GM21360 (cell line): Measurements from ENCODE around the gene MED8.
"Not testable (repeated sequence)": the region's sequence is repeated elsewhere in the genome, so short reads cannot be mapped to it uniquely, and the experiment has no call there.

ENCODE experiments used
- ATAC-seq: cut with Tn5 transposase; IDR thresholded peaks from one replicate; pipeline ENCODE4 v1.9.1; 2021; ENCODE audit warnings: mild to moderate bottlenecking, moderate library complexity; ENCODE audit not compliant: unreplicated experiment

Gene MED8

GRCh38 chr1:43422995-43423671, 33.5 kb upstream of the MED8 start:
- ATAC-seq, result no peak

- no peak for ATAC-seq
Observed at GRCh38 chr1:43421976-43422750, 32.6 kb upstream of the MED8 start.

- no peak for ATAC-seq
Observed at GRCh38 chr1:43421396-43421795, 31.8 kb upstream of the MED8 start.

DNA sequence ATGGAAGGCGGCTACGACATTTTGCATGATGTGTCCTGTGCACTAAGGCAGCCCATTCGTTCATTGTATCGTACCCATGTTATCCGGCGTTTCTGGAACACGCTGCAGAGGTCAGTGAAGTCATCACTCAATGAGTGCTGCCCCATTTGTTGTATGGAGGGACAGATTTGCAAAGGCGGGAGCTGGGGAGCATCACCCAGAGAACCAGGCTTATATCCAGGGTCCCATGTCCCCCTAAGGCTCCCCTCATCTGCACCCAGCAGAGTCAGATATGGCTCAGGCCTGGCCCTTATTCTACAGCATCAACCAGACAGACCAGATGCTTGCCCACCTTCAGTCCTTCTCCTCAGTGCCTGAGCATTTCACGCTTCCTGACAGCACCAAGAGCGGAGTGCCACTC, 31.3 kb upstream of the MED8 start:
- ATAC-seq, result no peak

DNA sequence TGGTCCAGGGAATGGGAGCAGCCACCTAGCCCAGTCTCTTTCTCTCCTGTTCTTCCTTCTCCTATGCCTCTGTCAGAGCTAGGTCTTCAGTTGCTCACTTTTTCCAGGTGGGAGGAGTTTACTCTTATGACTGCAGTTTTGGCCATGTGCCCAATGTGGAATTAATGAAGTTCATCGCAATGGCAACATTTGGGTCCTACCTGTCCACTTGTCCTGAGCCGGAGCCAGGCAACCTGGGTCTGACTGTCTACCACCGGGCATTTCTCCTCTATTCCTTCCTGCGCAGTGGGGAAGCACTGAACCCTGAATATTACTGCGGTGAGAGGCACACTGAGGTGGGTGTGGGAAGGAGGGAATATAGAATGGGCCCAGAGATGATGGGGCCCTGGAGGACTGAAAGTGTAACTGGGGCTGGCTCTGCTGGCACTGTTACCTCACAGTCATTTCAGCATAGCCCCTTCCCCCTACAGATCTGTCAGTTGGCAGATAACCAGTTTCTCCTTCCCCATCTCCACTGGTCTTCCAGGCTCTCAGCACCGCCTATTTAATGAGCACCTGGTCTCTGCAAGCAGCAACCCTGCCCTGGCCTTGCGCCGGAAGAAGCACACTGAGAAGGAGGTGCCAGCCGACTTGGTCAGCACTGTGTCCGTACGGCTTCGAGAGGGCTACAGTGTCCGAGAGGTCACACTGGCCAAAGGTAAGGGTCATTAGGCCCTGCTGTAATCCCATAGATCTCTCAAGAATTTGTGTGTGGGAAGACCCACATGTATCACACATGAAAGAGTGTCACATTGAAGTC, 30.2 kb upstream of the MED8 start:
- no peak for ATAC-seq

DNA sequence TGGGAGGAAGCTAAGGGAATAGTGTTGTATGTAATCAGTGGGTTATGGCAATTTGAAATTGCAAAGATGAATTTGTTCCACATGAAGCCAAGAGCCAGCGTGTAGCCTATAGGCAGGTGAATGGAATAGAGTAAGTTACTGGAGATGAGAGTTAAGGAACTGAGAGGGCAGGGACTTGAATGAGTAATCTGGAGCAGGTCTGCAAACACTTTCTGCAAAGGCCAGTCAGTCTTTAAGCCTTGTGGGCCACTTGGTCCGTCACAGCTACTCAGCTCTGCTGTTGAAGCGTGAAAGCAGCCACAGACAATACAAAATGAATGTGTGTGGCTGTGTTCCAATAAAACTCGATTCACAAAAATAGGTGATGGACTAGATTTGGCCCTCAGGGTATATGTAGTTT, 29.3 kb upstream of the MED8 start:
- ATAC-seq, result no peak

DNA sequence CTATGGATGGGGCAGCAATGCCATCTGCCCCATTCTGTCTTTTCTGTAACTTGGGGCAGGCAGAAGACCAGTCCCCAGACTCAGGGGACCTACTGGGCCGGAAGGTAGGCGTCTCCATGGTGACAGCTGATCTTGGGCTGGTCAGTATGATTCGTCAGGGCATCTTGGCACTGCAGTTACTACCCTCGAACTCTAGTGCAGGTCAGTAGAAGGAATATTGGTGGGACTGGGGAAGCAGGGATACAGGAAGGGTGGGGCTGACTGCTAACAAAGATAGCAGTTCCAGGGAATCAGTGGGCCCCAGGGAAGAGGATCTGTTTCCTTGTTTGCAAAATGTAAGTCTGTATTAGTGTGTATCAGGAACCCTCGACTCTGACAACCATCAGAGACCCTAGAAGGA, 26.3 kb upstream of the MED8 start:
- ATAC-seq, result no peak

DNA sequence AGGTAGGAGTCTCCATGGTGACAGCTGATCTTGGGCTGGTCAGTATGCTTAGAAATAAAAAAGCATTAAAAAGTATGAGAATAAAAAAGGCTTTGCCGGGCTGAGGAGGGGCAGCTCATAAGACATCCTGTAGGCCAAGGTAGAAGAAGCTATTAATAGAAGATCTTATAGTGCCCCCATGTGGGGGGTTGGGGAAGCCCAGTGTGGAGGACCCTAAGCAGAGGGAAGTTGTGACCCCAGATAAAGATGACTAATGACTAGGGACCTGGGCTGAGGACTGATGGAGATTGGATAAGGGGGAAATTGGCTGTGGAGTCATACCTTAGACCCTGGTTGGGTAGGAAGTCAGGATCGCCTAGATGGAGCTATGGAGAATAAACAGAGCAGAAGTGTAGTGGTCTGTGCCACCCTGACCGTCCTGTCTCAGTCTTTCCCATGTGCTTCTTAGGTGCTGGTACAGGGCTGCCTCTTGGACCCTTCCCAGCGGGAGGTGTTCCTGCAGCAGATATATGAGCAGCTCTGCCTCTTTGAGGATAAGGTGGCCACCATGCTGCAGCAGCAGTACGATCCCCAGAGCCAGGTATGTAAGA, 25.1 kb upstream of the MED8 start:
- ATAC-seq, result no peak

- not testable (repeated sequence) for ATAC-seq
Observed at GRCh38 chr1:43413426-43413825, 23.8 kb upstream of the MED8 start.

DNA sequence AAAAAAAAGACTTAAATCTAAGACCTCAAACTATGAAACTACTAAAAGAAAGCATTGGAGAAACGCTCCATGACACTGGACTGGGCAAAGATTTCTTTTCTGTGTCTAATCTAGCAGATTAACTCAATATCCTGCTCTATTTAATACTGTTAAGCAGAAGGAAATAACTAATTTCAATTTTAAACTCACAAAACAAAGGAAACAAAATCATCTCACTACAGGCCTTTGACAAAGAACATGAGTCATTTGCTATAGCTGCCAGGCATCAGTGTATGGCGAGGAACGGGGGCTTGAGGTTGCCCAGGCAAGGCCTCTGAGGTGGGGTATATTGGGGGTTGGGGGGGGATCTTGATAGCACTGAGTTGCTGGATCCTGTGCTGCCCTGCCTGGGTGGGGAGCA, 21.0 kb upstream of the MED8 start:
- no peak for ATAC-seq

DNA sequence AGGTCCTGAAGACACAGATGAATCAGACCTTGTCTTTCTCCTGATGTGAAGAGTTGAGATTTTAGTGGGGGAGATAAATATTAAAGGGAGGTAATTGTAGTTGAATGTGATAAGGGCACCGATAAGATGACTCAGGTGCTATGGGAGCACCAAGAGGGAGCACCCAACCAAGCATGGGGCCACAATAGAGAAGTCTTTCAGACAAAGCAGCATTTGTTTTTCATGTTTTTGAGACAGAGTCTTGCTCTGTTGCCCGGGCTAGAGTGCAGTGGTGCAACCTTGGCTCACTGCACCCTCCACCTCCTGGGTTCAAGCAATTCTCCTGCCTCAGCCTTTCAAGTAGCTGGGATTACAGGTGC, 16.3 kb upstream of the MED8 start:
- ATAC-seq, result no peak

DNA sequence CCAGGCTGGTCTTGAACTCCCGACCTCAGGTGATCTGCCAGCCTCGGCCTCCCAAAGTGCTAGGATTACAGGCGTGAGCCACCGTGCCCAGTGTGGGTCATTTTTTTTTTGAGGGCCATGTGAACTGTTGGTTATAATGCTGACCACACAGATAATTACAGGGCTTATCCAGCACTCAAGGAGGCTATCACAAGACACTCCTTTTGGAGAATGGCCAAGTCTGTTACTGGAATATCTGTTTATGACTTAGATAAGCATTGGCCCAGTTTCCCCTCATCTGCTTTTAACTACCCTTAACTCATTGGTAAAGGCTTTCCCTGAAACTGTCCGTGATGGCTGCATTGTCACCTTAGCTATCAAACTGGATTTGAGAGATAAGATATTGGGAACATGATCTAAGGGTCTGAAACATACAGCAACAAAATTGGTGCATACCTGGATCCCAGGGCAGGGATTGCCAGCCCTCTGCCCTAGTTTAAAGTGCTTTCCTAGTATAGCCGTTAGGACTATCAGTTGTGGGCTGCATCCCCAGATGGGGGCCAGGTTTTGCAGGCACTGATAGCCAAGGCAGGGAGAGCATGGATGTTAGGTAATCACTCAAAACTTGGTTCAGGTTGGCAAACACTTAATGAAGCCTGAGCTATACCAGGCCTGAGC, 15.7 kb upstream of the MED8 start:
- no peak for ATAC-seq

- ATAC-seq, result no peak
Observed at GRCh38 chr1:43404353-43404752, 14.8 kb upstream of the MED8 start.

DNA sequence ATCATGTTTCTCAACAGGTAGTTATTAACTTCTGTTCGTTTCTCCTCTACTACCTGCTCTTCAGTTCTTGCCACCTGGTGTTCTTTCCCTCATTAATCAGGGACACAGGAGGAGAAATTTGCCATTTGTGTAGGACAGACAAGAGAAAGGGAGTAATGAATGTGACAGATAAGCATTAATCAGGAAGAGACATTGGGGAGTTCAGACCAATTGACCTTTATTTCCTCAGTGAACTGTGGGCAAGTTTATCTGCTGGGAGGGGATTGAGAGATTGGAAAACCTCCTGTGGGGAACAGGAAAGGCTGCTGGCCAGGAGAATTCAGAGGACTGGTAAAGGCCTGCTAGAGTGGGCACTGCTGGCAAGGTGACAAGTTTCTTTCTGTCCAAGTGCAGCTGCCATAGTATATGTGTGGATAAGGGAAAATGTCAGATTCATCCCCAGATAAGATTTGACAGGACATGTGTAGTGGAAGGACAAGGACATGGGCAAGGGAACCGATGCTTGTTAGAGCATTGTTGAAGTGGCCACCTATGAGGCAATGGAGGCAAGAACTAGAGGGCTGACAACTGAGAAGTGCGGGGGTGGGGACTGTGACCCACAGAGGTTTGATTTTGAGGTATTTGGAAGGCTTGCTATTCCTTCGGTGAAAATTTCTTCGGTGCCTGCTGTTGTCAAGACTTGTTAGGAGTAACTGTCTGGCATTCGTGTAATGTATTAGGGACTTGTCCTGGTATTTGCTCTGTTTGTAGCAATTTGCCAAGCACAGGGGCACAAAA, 12.7 kb upstream of the MED8 start:
- ATAC-seq, result no peak

GRCh38 chr1:43400441-43400840, 10.8 kb upstream of the MED8 start:
- not testable (repeated sequence) for ATAC-seq

GRCh38 chr1:43398227-43398626, 8.6 kb upstream of the MED8 start:
- ATAC-seq, result no peak

DNA sequence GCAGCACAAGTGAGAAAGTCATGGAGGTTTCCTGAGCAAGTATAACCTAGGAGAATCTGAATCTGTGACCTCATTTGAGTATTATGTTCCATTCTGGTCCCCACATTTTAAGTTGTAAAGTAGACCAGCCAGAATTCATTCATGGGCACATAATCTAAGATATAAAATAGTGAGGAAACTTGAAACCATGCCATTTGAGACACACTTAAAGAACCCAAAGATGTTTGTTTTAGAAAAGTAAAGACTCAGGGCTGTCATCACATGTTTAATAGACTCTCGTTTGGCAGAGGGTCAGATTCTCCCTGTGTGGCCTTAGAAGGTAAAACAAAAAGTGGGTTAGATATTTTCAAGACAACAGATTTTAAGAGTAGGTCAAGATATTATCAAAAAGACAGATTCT, 6.5 kb upstream of the MED8 start:
- ATAC-seq, result no peak

- no peak for ATAC-seq
Observed at GRCh38 chr1:43395523-43395922, 5.9 kb upstream of the MED8 start.

DNA sequence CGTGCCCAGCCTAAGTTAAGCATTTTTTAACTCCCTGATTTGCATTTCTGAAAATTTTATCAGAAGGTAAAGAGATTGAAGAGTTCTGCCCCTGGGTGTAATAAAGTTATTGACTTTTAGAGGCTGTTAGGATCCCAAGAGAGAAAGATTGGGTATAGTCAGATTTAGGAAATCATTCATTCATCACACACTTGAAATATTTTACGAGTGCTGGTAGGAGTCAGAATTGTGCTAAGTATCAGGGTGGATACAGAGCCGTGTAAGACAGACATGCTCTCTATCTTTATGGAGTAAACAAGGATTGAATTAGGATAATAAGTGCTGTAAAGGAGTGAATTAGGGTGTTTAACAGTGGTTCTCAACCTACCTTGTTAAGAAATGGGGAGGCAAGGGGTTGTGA, 3.1 kb upstream of the MED8 start:
- no peak for ATAC-seq

DNA sequence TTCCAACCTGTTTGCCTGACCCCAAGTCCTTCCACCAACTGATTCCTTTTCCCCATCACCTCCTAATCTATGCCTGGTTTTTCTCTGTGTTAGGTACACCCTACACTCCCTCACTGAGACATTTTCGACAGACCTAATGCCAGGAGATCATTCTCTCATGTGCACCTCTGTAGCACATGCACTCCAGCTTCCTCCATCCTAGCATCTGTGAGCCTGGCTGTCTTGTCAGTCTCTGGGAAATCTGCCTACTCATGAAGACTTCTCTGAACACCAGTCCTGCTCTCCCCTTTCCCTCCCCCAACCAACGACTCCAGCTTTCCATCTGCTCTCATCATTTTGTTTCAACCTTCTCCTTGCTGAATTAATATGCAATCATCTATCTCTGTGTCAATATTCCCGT, 987 bp downstream of the MED8 start:
- ATAC-seq, result no peak
